ENCODE results near the gene TPCN2.

Gene TPCN2

GRCh38 chr11:69104856-69105395 is 56.2 kb downstream of the TPCN2 start:
- Histone ChIP-seq H3K27ac (ENCODE audit: low read depth, low read length) (no peak overlapping the region), H3K27me3 (ENCODE audit: control insufficient read depth in 1 of 2, insufficient read depth in 2 of 2, low read length in 2 of 2) (peaks cover 0 to 13% of the 10 kb centered on the region in 2 donors), H3K9me3 (ENCODE audit: control insufficient read depth in 1 of 2, low read length in 2 of 2) (peaks cover 0 to 4% of the 10 kb centered on the region in 2 donors), H3K4me3 (ENCODE audit: low read depth in 1 of 2, low read length in 2 of 2) (no peak overlapping the region), H3K36me3 (ENCODE audit: control insufficient read depth in 1 of 2, insufficient read depth in 2 of 2, low read length in 2 of 2) (no peaks in the 10 kb centered on the region), H3K9ac (ENCODE audit: low read depth in 1 of 2, low read length in 2 of 2) (no peak overlapping the region), H3K4me1 (ENCODE audit: control insufficient read depth in 1 of 2, insufficient read depth in 2 of 2, low read length in 2 of 2) (no peaks in the 10 kb centered on the region)

GRCh38 chr11:69105461-69106030 is 56.8 kb downstream of the TPCN2 start:
- Histone ChIP-seq H3K9ac (ENCODE audit: low read depth in 1 of 2, low read length in 2 of 2) (no peak overlapping the region), H3K4me1 (ENCODE audit: control insufficient read depth in 1 of 2, insufficient read depth in 2 of 2, low read length in 2 of 2) (no peaks in the 10 kb centered on the region), H3K36me3 (ENCODE audit: control insufficient read depth in 1 of 2, insufficient read depth in 2 of 2, low read length in 2 of 2) (no peaks in the 10 kb centered on the region), H3K27me3 (ENCODE audit: control insufficient read depth in 1 of 2, insufficient read depth in 2 of 2, low read length in 2 of 2) (peaks cover 0 to 13% of the 10 kb centered on the region in 2 donors), H3K4me3 (ENCODE audit: low read depth in 1 of 2, low read length in 2 of 2) (no peak overlapping the region), H3K27ac (ENCODE audit: low read depth, low read length) (no peak overlapping the region), H3K9me3 (ENCODE audit: control insufficient read depth in 1 of 2, low read length in 2 of 2) (peaks cover 0 to 4% of the 10 kb centered on the region in 2 donors)

- H3K36me3 ChIP-seq (ENCODE audit: control insufficient read depth in 1 of 2, insufficient read depth in 2 of 2, low read length in 2 of 2), result no peaks in the 10 kb centered on the region
- H3K4me3 ChIP-seq (ENCODE audit: low read depth in 1 of 2, low read length in 2 of 2), result no peak overlapping the region
- H3K4me1 ChIP-seq (ENCODE audit: control insufficient read depth in 1 of 2, insufficient read depth in 2 of 2, low read length in 2 of 2), result no peaks in the 10 kb centered on the region
- H3K27ac ChIP-seq (ENCODE audit: low read depth, low read length), result no peak overlapping the region
- peaks cover 0 to 4% of the 10 kb centered on the region in 2 donors for H3K9me3 ChIP-seq (ENCODE audit: control insufficient read depth in 1 of 2, low read length in 2 of 2)
- no peak overlapping the region for H3K9ac ChIP-seq (ENCODE audit: low read depth in 1 of 2, low read length in 2 of 2)
- peaks cover 0 to 13% of the 10 kb centered on the region in 2 donors for H3K27me3 ChIP-seq (ENCODE audit: control insufficient read depth in 1 of 2, insufficient read depth in 2 of 2, low read length in 2 of 2)
Observed at GRCh38 chr11:69106031-69106811, 57.5 kb downstream of the TPCN2 start.

GRCh38 chr11:69107413-69107812 is 58.7 kb downstream of the TPCN2 start:
- H3K36me3 ChIP-seq (ENCODE audit: control insufficient read depth in 1 of 2, insufficient read depth in 2 of 2, low read length in 2 of 2), result no peaks in the 10 kb centered on the region
- H3K9me3 ChIP-seq (ENCODE audit: control insufficient read depth in 1 of 2, low read length in 2 of 2), result peaks cover 0 to 4% of the 10 kb centered on the region in 2 donors
- H3K27me3 ChIP-seq (ENCODE audit: control insufficient read depth in 1 of 2, insufficient read depth in 2 of 2, low read length in 2 of 2), result peaks cover 0 to 11% of the 10 kb centered on the region in 2 donors
- H3K4me1 ChIP-seq (ENCODE audit: control insufficient read depth in 1 of 2, insufficient read depth in 2 of 2, low read length in 2 of 2), result no peaks in the 10 kb centered on the region
- no peak overlapping the region for H3K4me3 ChIP-seq (ENCODE audit: low read depth in 1 of 2, low read length in 2 of 2)
- no peak overlapping the region for H3K9ac ChIP-seq (ENCODE audit: low read depth in 1 of 2, low read length in 2 of 2)
- H3K27ac ChIP-seq (ENCODE audit: low read depth, low read length), result no peak overlapping the region

GRCh38 chr11:69108030-69108429 is 59.3 kb downstream of the TPCN2 start:
- no peaks in the 10 kb centered on the region for H3K4me1 ChIP-seq (ENCODE audit: control insufficient read depth in 1 of 2, insufficient read depth in 2 of 2, low read length in 2 of 2)
- no peak overlapping the region for H3K9ac ChIP-seq (ENCODE audit: low read depth in 1 of 2, low read length in 2 of 2)
- peaks cover 0 to 4% of the 10 kb centered on the region in 2 donors for H3K27me3 ChIP-seq (ENCODE audit: control insufficient read depth in 1 of 2, insufficient read depth in 2 of 2, low read length in 2 of 2)
- H3K4me3 ChIP-seq (ENCODE audit: low read depth in 1 of 2, low read length in 2 of 2), result no peak overlapping the region
- H3K9me3 ChIP-seq (ENCODE audit: control insufficient read depth in 1 of 2, low read length in 2 of 2), result peaks cover 0 to 4% of the 10 kb centered on the region in 2 donors
- no peak overlapping the region for H3K27ac ChIP-seq (ENCODE audit: low read depth, low read length)
- H3K36me3 ChIP-seq (ENCODE audit: control insufficient read depth in 1 of 2, insufficient read depth in 2 of 2, low read length in 2 of 2), result no peaks in the 10 kb centered on the region

GRCh38 chr11:69108559-69108958 is 59.8 kb downstream of the TPCN2 start:
- H3K9ac ChIP-seq (ENCODE audit: low read depth in 1 of 2, low read length in 2 of 2), result no peak overlapping the region
- H3K27me3 ChIP-seq (ENCODE audit: control insufficient read depth in 1 of 2, insufficient read depth in 2 of 2, low read length in 2 of 2), result peaks cover 0 to 7% of the 10 kb centered on the region in 2 donors
- H3K4me3 ChIP-seq (ENCODE audit: low read depth in 1 of 2, low read length in 2 of 2), result no peak overlapping the region
- no peak overlapping the region for H3K27ac ChIP-seq (ENCODE audit: low read depth, low read length)
- peaks cover 0 to 4% of the 10 kb centered on the region in 2 donors for H3K9me3 ChIP-seq (ENCODE audit: control insufficient read depth in 1 of 2, low read length in 2 of 2)
- no peaks in the 10 kb centered on the region for H3K4me1 ChIP-seq (ENCODE audit: control insufficient read depth in 1 of 2, insufficient read depth in 2 of 2, low read length in 2 of 2)
- H3K36me3 ChIP-seq (ENCODE audit: control insufficient read depth in 1 of 2, insufficient read depth in 2 of 2, low read length in 2 of 2), result no peaks in the 10 kb centered on the region

GRCh38 chr11:69109101-69109500 is 60.4 kb downstream of the TPCN2 start:
- Histone ChIP-seq H3K4me3 (ENCODE audit: low read depth in 1 of 2, low read length in 2 of 2) (no peak overlapping the region), H3K9ac (ENCODE audit: low read depth in 1 of 2, low read length in 2 of 2) (no peak overlapping the region), H3K27ac (ENCODE audit: low read depth, low read length) (no peak overlapping the region), H3K27me3 (ENCODE audit: control insufficient read depth in 1 of 2, insufficient read depth in 2 of 2, low read length in 2 of 2) (peaks cover 0 to 7% of the 10 kb centered on the region in 2 donors), H3K36me3 (ENCODE audit: control insufficient read depth in 1 of 2, insufficient read depth in 2 of 2, low read length in 2 of 2) (no peaks in the 10 kb centered on the region), H3K9me3 (ENCODE audit: control insufficient read depth in 1 of 2, low read length in 2 of 2) (peaks cover 0 to 4% of the 10 kb centered on the region in 2 donors), H3K4me1 (ENCODE audit: control insufficient read depth in 1 of 2, insufficient read depth in 2 of 2, low read length in 2 of 2) (no peaks in the 10 kb centered on the region)

- Histone ChIP-seq H3K36me3 (ENCODE audit: control insufficient read depth in 1 of 2, insufficient read depth in 2 of 2, low read length in 2 of 2) (no peaks in the 10 kb centered on the region), H3K27me3 (ENCODE audit: control insufficient read depth in 1 of 2, insufficient read depth in 2 of 2, low read length in 2 of 2) (peaks cover 0 to 2% of the 10 kb centered on the region in 2 donors), H3K4me3 (ENCODE audit: low read depth in 1 of 2, low read length in 2 of 2) (no peak overlapping the region), H3K9ac (ENCODE audit: low read depth in 1 of 2, low read length in 2 of 2) (no peak overlapping the region), H3K4me1 (ENCODE audit: control insufficient read depth in 1 of 2, insufficient read depth in 2 of 2, low read length in 2 of 2) (peaks cover 5 to 6% of the 10 kb centered on the region in 2 donors), H3K27ac (ENCODE audit: low read depth, low read length) (no peak overlapping the region), H3K9me3 (ENCODE audit: control insufficient read depth in 1 of 2, low read length in 2 of 2) (peaks cover 0 to 4% of the 10 kb centered on the region in 2 donors)
Observed at GRCh38 chr11:69110451-69110850, 61.7 kb downstream of the TPCN2 start.

GRCh38 chr11:69111624-69112542 is 63.2 kb downstream of the TPCN2 start:
- Histone ChIP-seq H3K4me1 (ENCODE audit: control insufficient read depth in 1 of 2, insufficient read depth in 2 of 2, low read length in 2 of 2) (peaks cover 9 to 10% of the 10 kb centered on the region in 2 donors), H3K27me3 (ENCODE audit: control insufficient read depth in 1 of 2, insufficient read depth in 2 of 2, low read length in 2 of 2) (peaks cover 0 to 2% of the 10 kb centered on the region in 2 donors), H3K4me3 (ENCODE audit: low read depth in 1 of 2, low read length in 2 of 2) (no peak overlapping the region), H3K27ac (ENCODE audit: low read depth, low read length) (no peak overlapping the region), H3K9me3 (ENCODE audit: control insufficient read depth in 1 of 2, low read length in 2 of 2) (peaks cover 0 to 4% of the 10 kb centered on the region in 2 donors), H3K9ac (ENCODE audit: low read depth in 1 of 2, low read length in 2 of 2) (no peak overlapping the region), H3K36me3 (ENCODE audit: control insufficient read depth in 1 of 2, insufficient read depth in 2 of 2, low read length in 2 of 2) (no peaks in the 10 kb centered on the region)

Data from duodenal mucosa (tissue), 2 donors.